Stimulated activated CD8-positive, alpha-beta memory T cell treated with anti-CD3 and anti-CD28 coated beads, Interleukin-2, amount 100 ng/mL, for 1 hour (primary cell): ENCODE measurements around the gene CFAP46.
"Not testable (repeated sequence)": the region's sequence is repeated elsewhere in the genome, so short reads cannot be mapped to it uniquely, and the experiment has no call there.

Experiments used
- DNase-seq, 2 donors: peaks; one replicate each; pipeline ENCODE4 v3.0.0-alpha.2; 2020; ENCODE audit warnings: low read depth in 2 of 2

CFAP46 gene

GRCh38 chr10:132962623-132963429 lies 20.5 kb upstream of the CFAP46 start:
- no peak for DNase-seq

DNA sequence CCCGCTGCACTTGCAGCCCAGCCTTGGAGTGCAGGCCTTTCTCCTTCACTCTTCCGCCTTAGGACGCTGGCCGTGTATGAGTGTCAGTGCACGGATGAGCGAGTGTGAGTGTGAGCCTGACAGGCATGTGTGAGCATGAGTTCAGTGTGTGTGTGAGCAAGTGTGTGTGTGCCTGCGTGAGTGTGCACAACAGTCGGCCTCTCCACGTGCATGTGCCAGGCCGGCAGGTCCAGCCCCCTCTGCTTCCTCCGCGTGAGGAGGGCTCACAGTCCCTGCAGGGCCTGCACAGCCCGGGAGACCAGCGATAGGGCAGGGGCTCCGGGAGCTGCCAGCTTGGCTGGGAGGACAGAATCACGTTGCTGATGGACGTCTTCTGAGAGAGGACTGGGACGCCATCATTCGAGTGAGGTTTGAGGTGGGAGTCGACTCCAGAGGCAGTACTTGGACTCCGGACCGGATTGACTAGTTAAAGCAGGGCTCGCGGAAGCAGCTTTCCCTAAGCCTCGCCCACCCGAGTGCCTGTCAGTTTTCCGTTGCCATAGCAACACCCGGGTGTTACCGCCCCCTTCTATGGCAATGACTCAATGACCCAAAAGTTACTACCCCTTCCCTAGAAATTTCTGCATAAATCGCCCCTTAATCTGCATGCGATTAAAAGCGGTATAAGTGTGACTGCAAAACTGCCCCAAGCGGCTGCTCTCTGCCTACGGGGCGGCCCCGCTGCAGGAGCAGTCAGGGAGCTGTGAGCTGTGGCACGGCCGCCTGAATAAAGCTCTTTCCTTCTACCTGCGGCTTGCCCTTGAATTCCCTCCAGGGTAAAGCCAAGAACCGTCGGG lies 19.6 kb upstream of the CFAP46 start:
- peak; percentile 31 to 45 for DNase-seq

DNA sequence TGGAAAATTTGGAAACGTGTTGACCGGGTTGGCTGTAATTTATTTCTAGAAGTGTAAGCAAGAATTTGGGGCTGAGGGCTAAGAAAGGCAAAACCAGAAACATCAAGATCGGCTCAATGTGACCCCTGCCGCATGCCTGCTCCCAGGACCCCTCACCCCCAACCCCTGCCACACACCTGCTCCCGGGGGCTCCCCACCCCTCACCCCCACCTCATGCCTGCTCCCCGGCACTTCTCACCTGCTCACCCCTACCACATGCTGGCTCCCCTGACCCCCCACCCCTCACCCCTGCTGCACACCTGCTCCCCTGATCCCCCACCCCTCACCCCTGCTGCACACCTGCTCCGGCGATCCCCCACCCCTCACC lies 19.0 kb upstream of the CFAP46 start:
- no peak for DNase-seq

GRCh38 chr10:132960631-132961419 lies 18.5 kb upstream of the CFAP46 start:
- DNase-seq: no peak

DNA sequence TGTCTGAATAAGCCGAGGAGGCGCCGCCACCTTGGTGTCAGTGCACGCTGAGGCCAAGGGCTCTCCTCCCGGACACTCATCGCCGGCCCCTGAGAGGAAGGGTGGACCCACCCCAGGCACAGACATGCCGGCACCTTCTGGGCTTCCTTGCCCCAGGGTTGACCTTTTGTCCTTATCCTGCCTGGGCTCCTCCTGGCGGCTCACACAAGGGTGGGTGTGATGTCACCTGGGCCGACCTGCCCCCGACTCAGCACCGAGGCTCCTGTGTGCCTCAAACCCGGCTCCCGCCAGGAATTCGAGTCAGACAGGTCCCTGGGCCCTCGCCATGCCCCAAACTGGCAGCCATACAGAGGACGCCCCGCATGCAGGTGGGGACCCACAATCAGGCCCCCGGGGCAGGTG lies 17.7 kb upstream of the CFAP46 start:
- DNase-seq: no peak

GRCh38 chr10:132959559-132959961 lies 17.2 kb upstream of the CFAP46 start:
- DNase-seq: no peak

DNA sequence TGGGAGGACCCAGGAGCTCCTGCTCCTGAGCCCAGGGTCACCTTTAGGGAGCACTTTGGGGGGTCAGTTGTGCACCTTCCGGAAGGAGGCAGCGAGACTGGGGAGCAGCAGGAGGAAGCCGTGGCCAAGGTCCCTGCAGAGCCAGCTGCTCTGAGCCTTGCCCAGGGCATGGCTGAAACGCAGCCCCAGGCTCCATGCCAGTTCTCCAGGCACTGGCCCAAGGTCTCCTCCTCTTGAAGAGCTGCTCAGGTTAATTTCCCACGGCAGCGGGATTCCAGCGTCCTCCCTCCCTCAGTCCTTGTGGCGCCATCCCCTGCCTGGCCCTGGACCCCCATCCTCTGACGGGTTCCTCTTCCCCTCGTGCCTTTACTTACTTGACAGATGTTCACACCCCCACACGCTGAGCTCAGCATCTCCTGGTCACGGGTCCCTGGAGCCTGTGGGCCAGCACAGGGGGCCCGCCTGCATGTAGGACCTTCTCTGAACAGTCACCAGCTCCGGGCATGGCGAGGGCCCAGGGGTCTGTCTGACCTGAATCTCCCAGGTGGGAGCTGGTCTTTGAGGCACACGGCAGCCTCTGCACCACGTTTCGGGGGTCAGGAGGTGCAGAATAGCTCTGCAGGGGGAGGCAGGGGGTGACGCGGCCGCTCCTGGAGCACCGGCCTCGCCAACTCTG lies 16.7 kb upstream of the CFAP46 start:
- DNase-seq: no peak

- no peak for DNase-seq
Measured at GRCh38 chr10:132957981-132958882, 15.9 kb upstream of the CFAP46 start.

GRCh38 chr10:132957131-132957530 lies 14.8 kb upstream of the CFAP46 start:
- DNase-seq: no peak

GRCh38 chr10:132956259-132956658 lies 13.9 kb upstream of the CFAP46 start:
- not testable (repeated sequence) for DNase-seq

DNA sequence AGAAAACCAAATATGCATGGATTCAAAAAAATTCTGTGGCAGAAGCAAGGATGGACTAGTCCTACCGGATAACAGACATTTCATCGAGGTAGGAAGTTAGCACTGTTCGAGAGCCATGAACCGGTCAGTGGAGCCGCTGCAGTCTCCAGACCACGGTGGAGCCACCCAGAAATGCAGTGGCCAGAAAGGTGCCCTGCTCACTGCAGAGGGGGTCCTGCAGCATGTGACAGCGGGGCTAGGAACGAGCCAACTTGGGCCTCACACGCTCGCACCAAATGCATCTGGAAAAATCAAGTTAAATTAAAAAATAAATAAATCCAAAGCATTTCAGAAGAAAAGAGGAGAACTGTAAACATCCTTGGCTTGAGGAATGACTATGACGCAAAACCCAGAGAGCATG lies 13.1 kb upstream of the CFAP46 start:
- no peak for DNase-seq

- no peak for DNase-seq
Measured at GRCh38 chr10:132953428-132953827, 11.1 kb upstream of the CFAP46 start.

GRCh38 chr10:132951926-132952325 lies 9.6 kb upstream of the CFAP46 start:
- no peak for DNase-seq

- DNase-seq: no peak
Measured at GRCh38 chr10:132948351-132948750, 6.0 kb upstream of the CFAP46 start.

GRCh38 chr10:132947843-132948242 lies 5.5 kb upstream of the CFAP46 start:
- DNase-seq: no peak

DNA sequence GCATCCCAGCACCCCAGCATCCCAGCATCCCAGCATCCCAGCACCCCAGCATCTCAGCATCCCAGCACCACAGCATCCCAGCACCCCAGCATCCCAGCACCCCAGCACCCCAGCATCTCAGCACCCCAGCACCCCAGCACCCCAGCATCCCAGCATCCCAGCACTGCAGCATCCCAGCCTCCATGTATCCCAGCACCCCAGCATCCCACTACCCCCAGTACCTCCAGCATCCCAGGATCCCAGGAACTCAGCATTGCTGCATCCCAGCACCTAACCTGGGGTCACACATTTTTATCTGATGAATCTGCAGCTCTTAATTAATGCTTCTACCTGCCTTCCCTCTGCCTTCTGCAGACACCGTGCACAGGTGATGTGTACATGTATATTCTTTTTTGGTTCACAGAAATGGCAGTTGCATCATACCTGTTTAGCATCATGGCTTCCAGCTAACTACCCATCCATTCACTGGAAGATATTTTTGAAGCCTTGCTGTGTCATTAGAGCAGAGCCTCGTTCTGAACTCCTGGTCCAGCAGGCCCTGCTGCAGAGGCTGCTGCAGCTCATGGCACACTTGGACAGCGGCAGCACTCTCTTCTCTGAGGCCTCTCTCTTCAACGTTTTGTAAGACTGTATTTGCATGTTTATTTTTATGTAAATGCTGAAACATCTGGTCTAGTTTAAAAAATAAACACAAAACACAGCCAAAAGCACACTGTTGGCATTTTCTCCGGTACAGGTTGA lies 4.6 kb upstream of the CFAP46 start:
- DNase-seq: no peak

DNA sequence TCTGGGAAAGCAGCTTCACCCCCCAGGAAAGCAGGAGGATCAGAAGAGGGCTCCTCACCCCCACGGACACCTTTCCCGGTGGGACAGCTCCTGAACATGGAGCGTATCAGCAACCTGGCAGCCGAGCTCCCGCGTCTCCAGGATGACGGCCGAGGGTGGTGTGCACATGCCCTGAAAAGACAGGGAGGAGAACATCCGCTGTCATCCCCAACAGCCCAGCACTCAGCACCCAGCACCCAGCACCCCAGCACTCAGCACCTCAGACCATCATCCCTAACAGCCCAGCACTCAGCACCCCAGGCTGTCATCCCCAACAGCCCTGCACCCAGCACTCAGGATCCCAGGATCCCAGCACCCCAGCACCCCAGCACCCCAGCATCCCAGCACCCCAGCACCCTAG lies 3.9 kb upstream of the CFAP46 start:
- DNase-seq: no peak

DNA sequence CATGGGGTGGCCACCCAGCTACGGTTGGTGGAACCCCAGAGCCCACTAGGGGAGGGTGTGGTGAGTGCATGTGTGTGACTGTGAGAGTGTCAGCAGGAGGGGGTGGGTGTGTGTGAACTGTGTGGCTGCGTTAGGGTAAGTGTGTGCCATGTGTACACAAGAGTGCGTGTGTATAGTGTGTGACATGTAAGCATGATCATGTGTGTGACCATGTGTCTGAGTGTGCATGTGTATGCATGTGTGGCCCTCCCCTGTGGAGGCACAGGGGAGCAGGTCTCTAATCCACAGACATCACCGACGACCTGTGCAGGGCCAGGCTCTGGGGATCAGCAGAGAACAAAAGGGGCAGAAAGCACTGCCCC lies 3.5 kb upstream of the CFAP46 start:
- DNase-seq: no peak

GRCh38 chr10:132945125-132945893 lies 2.9 kb upstream of the CFAP46 start:
- DNase-seq: no peak
